T-cell (primary cell): Measurements from ENCODE around the gene SPINK1. TPM values are rescaled to one million over a fixed set of nuclear protein-coding genes. Genes with fewer than 3 reads are reported as not detected.

Experiments
- ATAC-seq, 4 experiments: fragments of 200-7000 bp in 3 of 4; fragments of 150-1000 bp in 1 of 4; cut with Tn5 transposase; replicated peaks in 1 of 4; 1 replicate in 3 of 4; 2 replicates in 1 of 4; pipeline ENCODE4 v1.10.0; 2021; ENCODE audit warnings: moderate library complexity in 3 of 4, mild to moderate bottlenecking in 2 of 4, moderate number of reproducible peaks in 1 of 4
- CTCF ChIA-PET, 2 donors: fragments of 300-600 bp; sonication (Branson Sonifier 250); formaldehyde crosslinking; loops; one replicate each; lab custom pipeline; 2022; ENCODE audit warnings: antibody characterized with exemption in 2 of 2; lab: Charles Lee
- POLR2A ChIA-PET, 2 donors: fragments of 300-600 bp; sonication (Branson Sonifier 250); formaldehyde crosslinking; loops; one replicate each; lab custom pipeline; 2022; ENCODE audit warnings: antibody characterized with exemption in 2 of 2; lab: Charles Lee
- DNase-seq, 35 experiments: peaks; one replicate each; pipeline versions ENCODE4 v3.0.0 to v3.0.0-alpha.2; 2013 to 2023
- H3K27ac ChIP-seq: one replicate; pipeline ENCODE4 v1.5.1; 2013; ENCODE audit warnings: low read length
- H3K27me3 ChIP-seq, 2 experiments: replicated peaks in 1 of 2; 1 replicate in 1 of 2; 2 replicates in 1 of 2; pipeline versions ENCODE4 v1.6.1 to v1.7.0; 2013; ENCODE audit warnings: low read length in 1 of 2, mixed read lengths in 1 of 2; ENCODE audit not compliant: control insufficient read depth in 2 of 2, insufficient read depth in 2 of 2; ENCODE audit errors: extremely low read depth in 1 of 2
- H3K36me3 ChIP-seq, 2 donors: 1 replicate in 1 of 2; 2 replicates in 1 of 2; pipeline versions ENCODE4 v1.6.1 to v1.7.0; 2013; ENCODE audit warnings: low read length in 1 of 2; ENCODE audit not compliant: control insufficient read depth in 2 of 2, insufficient read depth in 1 of 2; ENCODE audit errors: extremely low read depth in 1 of 2
- H3K4me1 ChIP-seq, 2 experiments: 1 replicate in 1 of 2; 2 replicates in 1 of 2; pipeline versions ENCODE4 v1.6.1 to v1.7.0; 2013; ENCODE audit warnings: low read length in 2 of 2, mixed read lengths in 1 of 2; ENCODE audit not compliant: insufficient read depth in 2 of 2, control insufficient read depth in 1 of 2; ENCODE audit errors: extremely low read depth in 1 of 2
- H3K4me3 ChIP-seq, 2 donors: 1 replicate in 1 of 2; 2 replicates in 1 of 2; pipeline versions ENCODE4 v1.5.1 to v1.7.0; 2013; ENCODE audit warnings: mild to moderate bottlenecking in 2 of 2, low read length in 1 of 2, moderate library complexity in 1 of 2; ENCODE audit not compliant: control insufficient read depth in 1 of 2; ENCODE audit errors: extremely low read depth in 1 of 2
- H3K9me3 ChIP-seq: 2 replicates; pipeline ENCODE4 v1.7.0; 2013
- H3K27ac Mint-ChIP-seq, 2 donors: one replicate each; pipeline ENCODE4 v1.8.0; 2020 to 2021; ENCODE audit warnings: mild to moderate bottlenecking in 2 of 2, mixed read lengths in 2 of 2
- H3K27me3 Mint-ChIP-seq, 2 donors: one replicate each; pipeline ENCODE4 v1.8.0; 2021 to 2022; ENCODE audit warnings: mixed read lengths in 2 of 2
- H3K36me3 Mint-ChIP-seq: one replicate; pipeline ENCODE4 v1.8.0; 2021; ENCODE audit warnings: mixed read lengths
- H3K4me1 Mint-ChIP-seq, 3 donors: one replicate each; pipeline ENCODE4 v1.8.0; 2020 to 2022; ENCODE audit warnings: mixed read lengths in 3 of 3, mild to moderate bottlenecking in 1 of 3
- H3K4me3 Mint-ChIP-seq, 3 donors: one replicate each; pipeline ENCODE4 v1.8.0; 2020 to 2022; ENCODE audit warnings: mild to moderate bottlenecking in 3 of 3, mixed read lengths in 3 of 3, moderate library complexity in 3 of 3
- H3K9me3 Mint-ChIP-seq, 3 donors: one replicate each; pipeline ENCODE4 v1.8.0; 2020 to 2022; ENCODE audit warnings: mixed read lengths in 3 of 3
- WGBS: methylation state at CpG from one replicate; pipeline ENCODE4 v1.1.5; 2013; ENCODE audit warnings: missing lambda C conversion rate; ENCODE audit not compliant: insufficient coverage; 5-methylcytosine and 5-hydroxymethylcytosine counted together
- total RNA-seq, 35 experiments: library from RNA in 6 of 35; stranded (reverse) in 6 of 35; fragments of 120-200 nt in 1 of 35; gene quantifications; one replicate each; pipeline versions ENCODE4 v1.2.1 to v1.2.4 and lab custom pipeline; 2013 to 2026

The SPINK1 gene, protein sequence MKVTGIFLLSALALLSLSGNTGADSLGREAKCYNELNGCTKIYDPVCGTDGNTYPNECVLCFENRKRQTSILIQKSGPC
- total RNA-seq (1 to 10 TPM in 3 of 5 donors, not detected in 2; 7.4 to 8.8 (median 8.8) TPM), total RNA-seq (lab: John Stamatoyannopoulos, UW) (0 to 12.1 (median 0) reads per million in 29 experiments)
- total RNA-seq (2013): 37.8 TPM

DNA sequence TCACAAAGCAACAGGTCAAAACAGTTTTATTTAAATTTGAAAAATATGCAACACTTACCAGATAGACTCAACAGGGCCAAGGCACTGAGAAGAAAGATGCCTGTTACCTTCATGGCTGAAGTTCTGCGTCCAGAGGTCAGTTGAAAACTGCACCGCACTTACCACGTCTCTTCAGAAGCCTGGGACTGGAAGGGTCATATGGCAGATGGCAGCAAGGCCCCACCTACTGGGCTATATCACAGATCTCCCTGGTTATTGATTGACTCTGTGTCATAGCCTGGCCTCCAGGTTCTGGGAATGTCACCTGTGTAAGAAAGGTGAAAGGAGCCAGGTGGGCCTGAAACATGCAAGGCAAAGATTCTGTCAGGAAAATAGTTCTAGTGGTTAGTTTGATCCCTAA is at the start of gene SPINK1:
SPINK1 (minus strand) TSS at position 207 of the 400 bp plus-strand sequence; CDS start at position 113, 94 bp downstream.
- Mint-ChIP-seq H3K27ac (no peak within 1 kb of the TSS), H3K36me3 (no peaks in the 10 kb centered on the region), H3K9me3 (no peaks in the 10 kb centered on the region), H3K4me3 (no peak within 1 kb of the TSS), H3K4me1 (no peaks in the 10 kb centered on the region), H3K27me3 (peaks cover 2 to 3% of the 10 kb centered on the region in 2 donors)
- ATAC-seq (no peak), DNase-seq (no peak)
- H3K27me3 ChIP-seq: no peaks in the 10 kb centered on the region
- H3K36me3 ChIP-seq: no peaks in the 10 kb centered on the region
- no peaks in the 10 kb centered on the region for H3K4me1 ChIP-seq
- no peak within 1 kb of the TSS for H3K27ac ChIP-seq
- H3K4me3 ChIP-seq: no peak within 1 kb of the TSS
- H3K9me3 ChIP-seq: no peaks in the 10 kb centered on the region
- POLR2A ChIA-PET: no interaction called here
- 85% methylated on average over 3 of the region's 3 CpGs for WGBS
- CTCF ChIA-PET: no interaction called here

DNA sequence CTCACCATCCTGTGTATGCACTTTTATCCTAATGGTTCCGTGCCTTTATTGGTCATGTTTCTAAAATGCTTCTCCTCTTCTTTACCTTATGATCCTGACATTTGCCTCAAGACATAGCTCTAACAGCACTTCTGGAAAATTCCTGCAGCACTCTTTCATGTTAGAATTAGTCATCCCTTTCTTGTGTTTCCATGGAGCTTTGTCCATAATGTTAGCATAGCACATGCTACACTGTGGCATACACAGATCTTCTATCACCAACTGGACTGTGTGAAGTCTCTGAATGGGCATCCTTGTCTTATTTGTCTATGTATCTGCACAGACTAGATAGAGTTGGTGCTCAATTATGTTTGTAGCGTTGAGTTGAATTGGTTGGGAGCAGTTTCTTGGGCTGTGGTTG is 49.0 kb upstream of the SPINK1 start:
- no peak overlapping the region for H3K4me3 ChIP-seq

DNA sequence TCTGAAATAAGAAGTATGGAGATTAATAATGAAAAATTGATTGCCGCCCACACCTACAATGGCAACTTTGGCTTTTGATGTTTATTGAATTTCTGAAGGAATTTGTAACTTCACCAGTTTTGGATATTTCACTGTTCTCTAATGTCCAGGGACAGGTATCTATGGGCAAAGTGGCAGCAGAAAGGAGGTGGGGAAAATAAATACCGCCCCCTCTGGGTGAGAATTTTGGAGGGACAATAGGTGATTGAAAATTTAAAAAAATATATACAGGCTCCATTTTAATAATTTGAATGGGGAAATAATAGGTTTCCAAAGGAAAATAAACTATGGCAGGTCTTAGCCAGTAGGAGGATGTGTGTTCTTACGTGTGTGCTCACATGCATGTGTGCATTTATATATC is 48.3 kb upstream of the SPINK1 start:
- whole genome bisulfite sequencing: no CpG with 5 or more reads among the region's 3 CpGs
- Mint-ChIP-seq H3K36me3 (no peaks in the 10 kb centered on the region), H3K9me3 (no peaks in the 10 kb centered on the region), H3K4me3 (no peak overlapping the region), H3K27me3 (peaks cover 10 to 20% of the 10 kb centered on the region in 2 donors), H3K27ac (no peak overlapping the region), H3K4me1 (no peaks in the 10 kb centered on the region)
- CTCF ChIA-PET: no interaction called here
- Histone ChIP-seq H3K36me3 (no peaks in the 10 kb centered on the region), H3K27me3 (no peaks in the 10 kb centered on the region), H3K4me1 (no peaks in the 10 kb centered on the region), H3K4me3 (no peak overlapping the region), H3K27ac (no peak overlapping the region), H3K9me3 (no peaks in the 10 kb centered on the region)
- no peak for ATAC-seq
- POLR2A ChIA-PET: no interaction called here
- no peak for DNase-seq

More for the DNA sequence above, 49.0 kb upstream of the SPINK1 start:
- no peaks in the 10 kb centered on the region for H3K9me3 ChIP-seq
- no peak for DNase-seq
- Mint-ChIP-seq H3K9me3 (no peaks in the 10 kb centered on the region), H3K27me3 (peaks cover 14 to 23% of the 10 kb centered on the region in 2 donors), H3K4me1 (no peaks in the 10 kb centered on the region), H3K36me3 (no peaks in the 10 kb centered on the region), H3K27ac (no peak overlapping the region), H3K4me3 (no peak overlapping the region)
- no peaks in the 10 kb centered on the region for H3K27me3 ChIP-seq
- H3K4me1 ChIP-seq: no peaks in the 10 kb centered on the region
- ChIA-PET POLR2A (no interaction called here), CTCF (interaction anchor here (0.7 to 0.9 kb wide), 2 partner anchors 20 to 89 kb away, joined by 3 read pairs; no protein-coding TSS in a partner anchor)
- ATAC-seq: no peak
- H3K27ac ChIP-seq: no peak overlapping the region
- H3K36me3 ChIP-seq: no peaks in the 10 kb centered on the region
- no CpG with 5 or more reads among the region's 2 CpGs for WGBS

DNA sequence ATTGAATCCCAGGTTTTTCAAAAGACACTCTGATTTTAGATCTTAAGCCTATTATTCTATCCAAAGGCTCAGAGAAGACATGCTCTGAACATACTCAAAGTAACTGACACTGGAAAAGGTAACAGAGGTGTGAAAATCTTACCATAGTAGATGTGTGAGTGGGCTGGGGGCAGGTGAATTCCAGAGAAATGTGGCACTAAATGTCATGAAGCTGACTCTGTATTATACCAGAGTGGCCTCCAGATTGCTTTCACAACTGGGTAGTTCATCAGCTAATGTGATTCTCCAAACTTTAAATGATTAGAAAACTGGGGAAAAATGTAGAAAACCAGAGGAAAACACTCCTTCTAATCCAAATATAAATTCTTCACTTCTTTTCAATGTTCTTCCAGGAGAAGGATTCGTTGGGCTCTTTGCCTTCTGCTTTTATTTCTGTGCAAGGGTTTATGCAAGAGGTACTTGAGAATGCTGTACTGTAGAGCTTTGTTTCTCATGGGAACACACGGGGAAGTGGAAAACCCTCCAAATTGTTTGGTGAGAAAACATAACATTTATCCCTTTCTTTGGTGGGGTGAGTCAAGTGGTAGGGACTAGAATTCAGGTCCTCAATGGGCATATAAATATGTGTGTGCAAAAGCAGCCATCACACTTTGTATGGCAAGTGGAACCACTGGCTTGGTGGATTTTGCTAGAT is 46.7 kb upstream of the SPINK1 start, which contains the start of gene SCGB3A2:
SCGB3A2 (plus strand) TSS at position 646 of the 694 bp plus-strand sequence. CDS start 93 bp downstream, outside the sequence.
- ATAC-seq: no peak
- Histone ChIP-seq H3K4me3 (no peak within 1 kb of the TSS), H3K27ac (no peak within 1 kb of the TSS), H3K36me3 (no peaks in the 10 kb centered on the region), H3K4me1 (no peaks in the 10 kb centered on the region), H3K27me3 (no peaks in the 10 kb centered on the region), H3K9me3 (no peaks in the 10 kb centered on the region)
- H3K27ac Mint-ChIP-seq: no peak within 1 kb of the TSS
- no peaks in the 10 kb centered on the region for H3K36me3 Mint-ChIP-seq
- WGBS: no CpG with 5 or more reads among the region's 2 CpGs
- no peaks in the 10 kb centered on the region for H3K9me3 Mint-ChIP-seq
- H3K4me1 Mint-ChIP-seq: no peaks in the 10 kb centered on the region
- no peak for DNase-seq
- POLR2A ChIA-PET: no interaction called here
- no peak within 1 kb of the TSS for H3K4me3 Mint-ChIP-seq
- CTCF ChIA-PET: no interaction called here
- peaks cover 7 to 14% of the 10 kb centered on the region in 2 donors for H3K27me3 Mint-ChIP-seq

DNA sequence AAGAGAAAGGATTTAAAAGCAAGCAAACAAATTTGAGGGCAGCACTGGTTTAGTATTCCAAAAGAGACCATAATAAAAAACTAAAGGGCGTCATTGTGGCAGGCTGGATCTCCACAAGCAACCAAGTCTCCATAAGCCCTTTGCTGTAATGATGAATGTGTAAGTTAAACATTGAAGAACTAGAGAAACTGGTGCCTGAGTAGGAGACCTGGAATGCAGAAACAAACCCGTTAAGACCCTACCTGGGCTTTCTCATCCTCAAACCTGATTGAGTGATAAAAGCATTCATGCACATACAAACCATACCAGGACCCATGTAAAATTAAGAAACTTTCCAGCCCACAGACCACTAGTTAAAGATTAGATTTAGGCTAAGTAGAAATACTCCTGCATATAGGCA is 45.2 kb upstream of the SPINK1 start:
- Mint-ChIP-seq H3K27ac (no peak overlapping the region), H3K27me3 (peaks cover 7 to 14% of the 10 kb centered on the region in 2 donors), H3K36me3 (no peaks in the 10 kb centered on the region), H3K4me3 (no peak overlapping the region), H3K9me3 (no peaks in the 10 kb centered on the region), H3K4me1 (no peaks in the 10 kb centered on the region)
- CTCF ChIA-PET: no interaction called here
- POLR2A ChIA-PET: no interaction called here
- no peak for DNase-seq
- no peak for ATAC-seq
- H3K9me3 ChIP-seq: no peaks in the 10 kb centered on the region
- H3K4me3 ChIP-seq: no peak overlapping the region
- no peaks in the 10 kb centered on the region for H3K4me1 ChIP-seq
- no peaks in the 10 kb centered on the region for H3K27me3 ChIP-seq
- WGBS: no CpG with 5 or more reads among the region's 2 CpGs
- H3K27ac ChIP-seq: no peak overlapping the region
- no peaks in the 10 kb centered on the region for H3K36me3 ChIP-seq

DNA sequence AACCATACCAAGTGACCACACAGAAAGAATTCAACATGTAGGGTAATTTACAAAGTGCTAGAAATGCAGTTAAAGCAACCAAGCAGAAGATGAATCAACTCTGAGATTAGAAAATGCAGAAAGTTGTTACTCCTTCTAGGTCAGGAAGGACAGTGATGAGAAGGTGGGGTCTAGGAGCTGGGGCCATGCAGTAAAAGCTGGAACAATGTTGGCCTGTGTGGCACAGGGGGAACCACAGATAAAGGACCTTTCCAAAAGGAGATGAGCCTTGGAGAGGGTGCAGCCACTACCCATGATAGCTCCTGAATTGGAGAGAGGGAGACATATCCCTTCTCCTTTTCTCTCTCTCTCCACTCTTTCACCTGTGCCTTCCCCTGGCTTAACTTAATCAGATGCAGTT is 44.7 kb upstream of the SPINK1 start:
- no peaks in the 10 kb centered on the region for H3K4me1 ChIP-seq
- H3K9me3 ChIP-seq: no peaks in the 10 kb centered on the region
- Mint-ChIP-seq H3K27me3 (peaks cover 7 to 14% of the 10 kb centered on the region in 2 donors), H3K4me1 (no peaks in the 10 kb centered on the region), H3K4me3 (no peak overlapping the region), H3K36me3 (no peaks in the 10 kb centered on the region), H3K27ac (no peak overlapping the region), H3K9me3 (no peaks in the 10 kb centered on the region)
- ChIA-PET CTCF (no interaction called here), POLR2A (no interaction called here)
- ATAC-seq (no peak), DNase-seq (no peak)
- H3K27ac ChIP-seq: no peak overlapping the region
- H3K27me3 ChIP-seq: no peaks in the 10 kb centered on the region
- H3K36me3 ChIP-seq: no peaks in the 10 kb centered on the region
- no peak overlapping the region for H3K4me3 ChIP-seq
